CD4-positive, alpha-beta T cell treated with Interleukin-17A for 4 hours (primary cell): ENCODE measurements around the gene ABHD2.
"Not testable (repeated sequence)": the region's sequence is repeated elsewhere in the genome, so short reads cannot be mapped to it uniquely, and the experiment has no call there.

Experiments
- DNase-seq: peaks from one replicate; pipeline ENCODE4 v3.0.0-alpha.2; 2020; ENCODE audit warnings: mixed read lengths

Gene ABHD2

DNA sequence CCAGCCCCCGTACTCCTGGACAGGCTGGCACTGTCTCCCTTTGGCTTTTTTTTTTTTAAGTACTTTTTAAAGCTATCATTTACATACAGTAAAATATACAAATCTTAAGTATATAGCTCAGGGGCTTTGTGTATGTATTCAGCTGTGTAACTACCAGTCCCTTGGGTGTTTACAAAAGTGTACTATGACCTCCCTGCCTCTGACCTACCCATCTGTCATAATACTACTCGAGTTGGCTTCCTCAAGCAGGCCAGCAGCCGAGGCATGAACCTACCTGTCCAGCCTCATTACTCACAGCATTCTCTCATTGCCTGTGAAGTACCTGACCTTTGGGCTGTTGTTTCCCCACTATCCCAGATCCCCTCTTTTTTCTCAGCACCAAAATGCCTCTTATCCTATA is 33.2 kb downstream of the ABHD2 start:
- no peak for DNase-seq

DNA sequence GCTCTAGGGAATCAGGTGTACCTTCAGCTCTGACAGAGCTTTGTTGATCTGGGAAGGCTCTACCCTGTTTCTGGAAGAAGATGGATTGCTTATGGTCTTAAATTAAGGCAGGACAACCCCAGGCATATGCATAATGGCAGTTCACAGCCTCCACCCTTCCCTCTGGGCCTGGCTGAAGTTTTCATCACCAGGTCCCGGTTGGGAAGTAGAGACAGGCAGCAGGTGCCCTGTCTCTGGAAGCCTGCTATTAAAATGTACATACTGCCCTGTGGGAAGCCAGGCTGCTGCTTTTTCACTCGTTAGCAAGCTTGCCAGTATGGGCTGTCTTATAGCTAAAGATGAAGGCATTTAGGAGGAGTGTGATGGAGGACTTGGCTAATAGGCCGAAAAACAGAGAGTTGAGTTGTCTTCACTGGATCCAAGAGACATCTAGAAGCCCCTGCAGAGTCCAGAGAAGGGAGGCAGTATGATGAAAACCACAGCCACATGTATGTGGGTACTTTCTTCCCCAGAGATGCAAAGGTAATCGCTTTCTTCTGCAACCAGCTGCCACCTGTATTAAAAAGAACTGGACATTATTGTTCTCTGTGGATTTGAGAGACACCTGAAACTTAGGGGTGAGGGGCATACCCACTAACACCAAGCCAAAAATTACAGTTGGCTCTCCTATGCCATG is 34.4 kb downstream of the ABHD2 start:
- no peak for DNase-seq

- DNase-seq = no peak
Observed at GRCh38 chr15:89123181-89123525, 34.9 kb downstream of the ABHD2 start.

- DNase-seq = no peak
Observed at GRCh38 chr15:89125088-89125826, 37.0 kb downstream of the ABHD2 start.

GRCh38 chr15:89126009-89126408 is 37.8 kb downstream of the ABHD2 start:
- DNase-seq = no peak

DNA sequence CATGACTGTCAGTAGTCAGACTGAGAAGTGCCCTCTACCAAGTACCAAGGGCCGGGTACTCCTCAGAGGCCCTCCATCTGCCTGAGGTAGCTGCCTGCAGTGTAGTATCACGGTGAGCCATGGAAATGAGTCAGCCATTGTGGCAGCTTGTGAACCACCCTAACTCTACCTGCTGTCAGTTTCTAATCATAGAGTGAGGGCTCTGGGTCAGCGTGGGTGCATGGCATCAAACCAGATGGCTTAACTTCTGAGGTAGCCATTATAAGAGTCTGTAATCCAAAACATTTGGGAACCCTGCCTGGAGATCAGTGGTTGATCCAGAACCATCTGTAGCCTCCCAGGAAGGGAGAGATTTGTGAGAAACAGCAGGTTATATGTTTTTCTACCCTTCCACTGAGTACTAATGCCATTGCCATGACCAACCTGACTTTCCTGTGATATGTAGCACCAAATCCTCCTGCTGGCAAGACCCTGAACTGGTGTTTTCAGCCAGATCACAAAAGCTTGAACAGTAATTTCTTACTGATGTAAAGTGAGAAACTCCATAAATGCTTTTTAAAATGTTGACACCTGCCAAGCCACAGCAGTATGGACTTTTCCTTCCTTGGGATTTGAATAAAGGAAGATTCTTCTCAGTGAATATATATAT is 38.9 kb downstream of the ABHD2 start:
- DNase-seq = no peak

GRCh38 chr15:89128320-89129122 is 40.3 kb downstream of the ABHD2 start:
- no peak for DNase-seq

- DNase-seq = peak; percentile 78
Observed at GRCh38 chr15:89129123-89129815, 41.0 kb downstream of the ABHD2 start.

DNA sequence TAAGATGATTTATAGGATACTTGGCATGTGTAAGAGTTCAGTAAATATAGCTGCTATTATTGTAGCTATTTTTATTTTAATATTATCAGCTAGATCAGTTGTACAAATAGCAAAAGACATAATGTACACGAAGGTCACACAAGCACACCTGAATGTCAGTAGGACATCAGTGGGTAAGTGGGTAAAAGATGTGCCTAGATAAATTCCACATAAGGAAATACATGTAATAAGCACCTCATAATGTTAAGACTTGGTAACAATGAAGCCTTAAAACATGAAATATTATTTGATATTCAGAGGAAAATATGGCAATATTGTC is 41.5 kb downstream of the ABHD2 start:
- no peak for DNase-seq

DNA sequence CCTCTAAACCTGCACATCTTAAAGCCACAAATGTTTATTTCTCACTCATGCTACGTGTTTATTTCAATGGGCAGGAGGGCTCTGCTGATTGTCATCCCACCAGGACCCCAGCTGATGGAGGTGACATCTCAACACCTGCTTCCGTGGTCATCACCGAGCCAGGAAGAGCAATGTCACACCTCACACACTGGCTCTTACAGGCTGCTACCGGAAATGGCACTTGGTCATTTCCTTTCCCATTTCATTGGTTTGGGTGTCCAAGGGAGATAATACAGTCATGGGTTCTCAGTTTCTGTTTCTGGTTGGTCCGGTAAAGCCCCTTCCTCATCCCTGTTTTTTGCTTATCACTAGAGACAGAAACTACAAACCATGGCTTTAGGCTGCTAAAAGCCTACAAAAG is 41.9 kb downstream of the ABHD2 start:
- DNase-seq = no peak

GRCh38 chr15:89131731-89132130 is 43.5 kb downstream of the ABHD2 start:
- DNase-seq = no peak

- no peak for DNase-seq
Observed at GRCh38 chr15:89132611-89133507, 44.6 kb downstream of the ABHD2 start.

DNA sequence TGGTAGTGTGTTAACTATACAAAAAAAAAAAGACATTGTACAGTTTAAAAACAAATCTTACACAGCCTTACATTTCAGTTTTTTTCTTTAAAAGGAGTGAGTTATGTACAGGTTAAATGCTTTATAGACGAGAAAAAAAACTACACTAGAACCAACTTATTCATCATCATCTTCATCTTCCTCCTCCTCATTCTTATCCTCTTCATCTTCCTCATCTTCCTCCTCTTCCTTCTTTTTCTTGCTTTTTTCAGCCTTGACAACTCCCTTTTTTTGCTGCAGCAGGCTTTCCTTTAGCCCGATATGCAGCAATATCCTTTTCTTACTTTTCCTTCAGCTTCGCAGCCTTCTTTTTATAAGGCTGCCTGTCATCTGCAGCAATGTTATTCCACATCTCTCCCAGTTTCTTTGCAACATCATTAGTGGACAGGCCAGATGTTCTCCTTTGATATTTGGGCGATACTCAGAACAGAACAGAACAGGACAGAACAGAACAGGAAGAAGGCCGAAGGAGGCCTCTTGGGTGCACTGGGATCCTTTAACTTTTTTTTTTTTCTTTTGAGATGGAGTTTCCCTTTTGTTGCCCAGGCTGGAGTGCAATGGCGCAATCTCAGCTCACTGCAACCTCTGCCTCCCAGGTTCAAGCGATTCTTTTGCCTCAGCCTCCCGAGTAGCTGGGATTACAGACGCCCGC is 47.3 kb downstream of the ABHD2 start:
- not testable (repeated sequence) for DNase-seq

GRCh38 chr15:89136078-89136806 is 48.0 kb downstream of the ABHD2 start:
- no peak for DNase-seq

GRCh38 chr15:89136818-89137772 is 48.8 kb downstream of the ABHD2 start:
- peak; percentile 8 for DNase-seq

- no peak for DNase-seq
Observed at GRCh38 chr15:89137926-89138325, 49.7 kb downstream of the ABHD2 start.

GRCh38 chr15:89138999-89139612 is 50.9 kb downstream of the ABHD2 start:
- DNase-seq = no peak

DNA sequence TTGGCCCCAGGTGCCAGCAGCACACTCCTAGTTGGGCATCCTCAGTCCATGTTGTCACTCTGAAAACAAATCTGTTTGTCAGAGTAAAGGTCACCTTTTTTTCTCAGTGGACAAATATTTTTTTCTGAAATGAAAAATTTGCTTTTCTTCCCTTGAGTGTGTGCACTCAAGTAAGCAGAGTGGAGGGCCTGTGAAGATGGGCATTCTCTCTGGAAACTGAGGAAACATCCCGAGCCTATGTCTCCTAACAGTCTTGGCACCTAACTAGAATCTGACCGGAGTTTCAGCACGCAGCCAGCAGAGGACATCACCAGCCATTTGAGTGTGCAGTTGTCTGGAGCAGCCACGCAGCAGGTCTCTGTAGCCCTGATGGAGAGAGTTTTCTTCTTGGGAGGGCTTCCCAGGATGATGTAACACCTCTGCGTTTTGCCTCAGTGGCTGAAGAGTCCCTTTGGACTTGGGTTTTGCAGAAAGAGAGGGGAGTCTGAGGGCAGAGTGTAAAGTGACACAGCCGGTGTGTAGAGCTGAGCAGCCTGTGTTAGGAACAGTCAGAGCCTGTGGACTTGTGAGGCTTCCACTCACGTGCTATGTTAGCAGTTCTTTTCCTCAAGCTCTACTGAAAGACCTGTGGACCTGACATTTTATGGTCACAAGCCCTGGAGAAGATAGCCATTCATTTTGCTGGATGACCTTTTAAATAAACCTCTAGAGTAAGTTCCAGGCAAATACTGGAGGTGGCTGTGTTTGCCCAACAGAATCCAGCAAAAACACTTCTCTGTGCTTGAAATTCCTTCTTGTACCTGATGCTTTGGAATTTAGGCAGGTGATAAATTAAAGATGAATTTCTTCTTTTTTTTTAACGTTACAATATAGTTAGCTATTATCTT is 51.6 kb downstream of the ABHD2 start:
- no peak for DNase-seq
